ENCODE data around the gene ATP6V0C.
"Not testable (repeated sequence)": the region's sequence is repeated elsewhere in the genome, so short reads cannot be mapped to it uniquely, and the experiment has no call there.

The ATP6V0C gene

GRCh38 chr16:2560131-2560797 is 46.5 kb downstream of the ATP6V0C start:
- DNase-seq: not testable (repeated sequence)

- DNase-seq: peak; percentile 75
Observed at GRCh38 chr16:2560798-2561133, 47.0 kb downstream of the ATP6V0C start.

GRCh38 chr16:2567506-2567905 is 53.8 kb downstream of the ATP6V0C start:
- not testable (repeated sequence) for DNase-seq

GRCh38 chr16:2568573-2568972 is 54.8 kb downstream of the ATP6V0C start:
- DNase-seq: not testable (repeated sequence)
